Right lobe of liver (tissue), 6 donors: ENCODE data around the gene ZFP42. TPM values are rescaled to one million over a fixed set of nuclear protein-coding genes. Genes with fewer than 3 reads are reported as not detected.

Experiments
- ATAC-seq, 4 donors: fragments of 200-7000 bp; cut with Tn5 transposase; one replicate each; pipeline ENCODE4 v1.9.1; 2020; ENCODE audit warnings: mild to moderate bottlenecking in 4 of 4, moderate library complexity in 4 of 4
- DNase-seq, 3 donors: peaks; one replicate each; pipeline ENCODE4 v3.0.0-alpha.2; 2020
- H3K27ac ChIP-seq, 3 donors: fragments of 200-600 bp; one replicate each; pipeline ENCODE4 v1.8.0; 2022
- H3K27me3 ChIP-seq, 2 donors: fragments of 200-600 bp; one replicate each; pipeline ENCODE4 v1.8.0; 2022
- H3K36me3 ChIP-seq, 4 donors: fragments of 200-600 bp; sonication (generic) in 1 of 4; one replicate each; pipeline versions ENCODE4 v1.5.1 to v1.8.0; 2017 to 2022; ENCODE audit warnings: control low read depth in 1 of 4
- H3K4me1 ChIP-seq, 4 donors: fragments of 200-600 bp; sonication (generic) in 1 of 4; one replicate each; pipeline versions ENCODE4 v1.5.1 to v1.8.0; 2017 to 2022; ENCODE audit warnings: control low read depth in 1 of 4
- H3K4me3 ChIP-seq, 3 donors: fragments of 200-600 bp; one replicate each; pipeline ENCODE4 v1.8.0; 2022
- H3K9me3 ChIP-seq, 4 donors: fragments of 200-600 bp; sonication (generic) in 1 of 4; one replicate each; pipeline versions ENCODE4 v1.5.1 to v1.8.0; 2017 to 2022; ENCODE audit warnings: control low read depth in 1 of 4
- POLR2A ChIP-seq: fragments of 450-650 bp; IDR thresholded peaks from one replicate; pipeline ENCODE4 v1.6.1; 2017; ENCODE audit warnings: antibody characterized with exemption, mild to moderate bottlenecking
- WGBS: methylation state at CpG from one replicate; pipeline ENCODE4 v1.1.6; 2018; ENCODE audit warnings: low coverage, low lambda C conversion rate; ENCODE audit not compliant: insufficient coverage; ENCODE audit errors: missing lambda C conversion rate; 5-methylcytosine and 5-hydroxymethylcytosine counted together
- intact Hi-C, 2 donors: fragments of 100-400 bp; cut with DNase I; formaldehyde crosslinking; loops; one replicate each; pipeline versions ENCODE4 v1.11.2 to v1.14.1; 2022
- total RNA-seq, 6 experiments: library from RNA; depleted of rRNA in 2 of 6; stranded (reverse); fragments of >200 nt in 2 of 6; fragmentation: NEBNext Ultra II Directional in 3 of 6; extraction: Animal tissue kit (Norgen Biotek cat#: 25700) in 3 of 6; gene quantifications; one replicate each; pipeline versions ENCODE4 v1.1.0 to v1.2.4, GENCODE V29; 2016 to 2023
- TF ChIP-seq, protein P1 (sequence below), 4 donors: fragments of 200-600 bp in 3 of 4; fragments of 450-650 bp in 1 of 4; IDR thresholded peaks; one replicate each; pipeline versions ENCODE4 v1.5.1 to v1.8.0; 2016 to 2022; ENCODE audit warnings: antibody characterized with exemption in 4 of 4, mild to moderate bottlenecking in 2 of 4
- donor health status: DM: no; HTN: yes; CAD: no.
- donor health status: DM: no; HTN: no; CAD: no.
- donor health status: DM: no; HTN: no; CAD: no.
- donor health status: DM: no; HTN: yes; CAD: no.
- donor health status: DM: no; HTN: yes; CAD: no.

ZFP42 gene
- total RNA-seq, 6 experiments from 2014 or later = not detected

DNA sequence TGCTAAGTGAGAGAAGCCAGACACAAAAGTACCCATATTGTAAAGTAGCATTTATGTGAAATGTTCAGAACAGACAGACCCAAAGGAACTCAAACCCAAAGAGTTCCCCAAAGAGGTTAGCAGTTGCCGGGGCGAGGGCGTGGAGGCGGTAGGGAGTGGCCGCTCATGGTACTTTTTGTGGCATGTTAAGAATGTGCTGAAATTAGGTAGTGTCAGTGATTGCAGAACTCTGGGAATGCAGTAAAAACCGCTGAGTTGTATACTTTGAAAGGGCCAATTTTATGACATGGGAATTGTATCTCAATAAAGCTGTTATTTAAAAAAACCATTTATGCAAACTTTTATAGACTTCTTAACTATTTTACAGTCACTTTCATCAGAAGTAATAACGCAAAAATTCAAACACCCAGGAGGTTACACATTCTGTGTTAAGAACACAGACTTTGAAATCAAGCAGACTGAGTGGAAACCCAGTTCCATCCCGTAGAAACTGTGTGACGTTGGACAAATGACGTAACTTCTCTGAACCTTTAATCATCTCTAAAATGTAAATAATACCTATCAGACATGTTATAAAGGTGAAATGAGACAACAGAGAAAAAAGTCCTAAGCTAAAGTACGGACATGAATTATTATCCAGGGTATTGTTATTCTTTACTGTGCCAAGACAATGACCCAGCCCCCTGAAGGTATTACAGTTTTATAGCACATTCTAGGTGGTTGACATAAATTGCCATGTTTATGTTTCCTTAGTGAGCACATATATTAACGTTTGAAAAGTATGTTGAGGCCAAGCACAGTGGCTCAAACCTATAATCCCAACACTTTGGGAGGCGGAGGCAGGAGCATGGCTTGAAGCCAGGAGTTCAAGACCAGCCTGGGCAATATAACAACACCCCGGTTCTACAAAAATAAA lies 19.7 kb downstream of the ZFP42 start:
- H3K27ac ChIP-seq = no peak overlapping the region
- H3K9me3 ChIP-seq = no peaks in the 10 kb centered on the region
- DNase-seq (no peak), ATAC-seq (no peak)
- H3K27me3 ChIP-seq = no peaks in the 10 kb centered on the region
- no peaks in the 10 kb centered on the region for H3K36me3 ChIP-seq
- H3K4me3 ChIP-seq = no peak overlapping the region
- no peaks in the 10 kb centered on the region for H3K4me1 ChIP-seq
- intact Hi-C loops = no loop called here
- 55% methylated on average over 14 of the region's 14 CpGs for WGBS
- TF ChIP-seq POLR2A = no peak
- TF ChIP-seq, protein P1, sequence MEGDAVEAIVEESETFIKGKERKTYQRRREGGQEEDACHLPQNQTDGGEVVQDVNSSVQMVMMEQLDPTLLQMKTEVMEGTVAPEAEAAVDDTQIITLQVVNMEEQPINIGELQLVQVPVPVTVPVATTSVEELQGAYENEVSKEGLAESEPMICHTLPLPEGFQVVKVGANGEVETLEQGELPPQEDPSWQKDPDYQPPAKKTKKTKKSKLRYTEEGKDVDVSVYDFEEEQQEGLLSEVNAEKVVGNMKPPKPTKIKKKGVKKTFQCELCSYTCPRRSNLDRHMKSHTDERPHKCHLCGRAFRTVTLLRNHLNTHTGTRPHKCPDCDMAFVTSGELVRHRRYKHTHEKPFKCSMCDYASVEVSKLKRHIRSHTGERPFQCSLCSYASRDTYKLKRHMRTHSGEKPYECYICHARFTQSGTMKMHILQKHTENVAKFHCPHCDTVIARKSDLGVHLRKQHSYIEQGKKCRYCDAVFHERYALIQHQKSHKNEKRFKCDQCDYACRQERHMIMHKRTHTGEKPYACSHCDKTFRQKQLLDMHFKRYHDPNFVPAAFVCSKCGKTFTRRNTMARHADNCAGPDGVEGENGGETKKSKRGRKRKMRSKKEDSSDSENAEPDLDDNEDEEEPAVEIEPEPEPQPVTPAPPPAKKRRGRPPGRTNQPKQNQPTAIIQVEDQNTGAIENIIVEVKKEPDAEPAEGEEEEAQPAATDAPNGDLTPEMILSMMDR (IDR thresholded peaks at IDR 0.05) = no peak

DNA sequence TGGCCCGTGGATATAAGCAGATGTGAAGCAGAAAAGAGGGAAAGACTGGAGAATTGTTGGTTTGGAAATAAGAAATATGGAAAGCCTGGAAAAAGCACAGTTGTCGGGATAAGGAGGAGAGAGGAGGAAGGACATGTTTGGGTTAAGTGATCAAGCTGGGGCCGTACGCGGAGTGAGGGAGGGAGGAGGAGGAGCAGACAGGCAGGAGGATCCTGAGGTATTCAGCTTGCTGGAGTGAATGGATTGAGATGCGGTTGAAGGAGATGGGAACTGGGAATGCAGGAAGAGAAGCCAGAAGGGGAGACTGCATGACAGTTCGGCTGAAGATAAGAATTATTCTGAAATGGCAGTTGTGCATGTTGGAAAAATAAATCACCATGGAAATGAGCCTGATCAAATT lies 21.2 kb downstream of the ZFP42 start:
- no peaks in the 10 kb centered on the region for H3K4me1 ChIP-seq
- no peaks in the 10 kb centered on the region for H3K36me3 ChIP-seq
- ATAC-seq (no peak), DNase-seq (no peak)
- H3K4me3 ChIP-seq = no peak overlapping the region
- H3K9me3 ChIP-seq = no peaks in the 10 kb centered on the region
- no peak overlapping the region for H3K27ac ChIP-seq
- WGBS = 15% methylated on average over 7 of the region's 7 CpGs
- intact Hi-C loops = no loop called here
- no peaks in the 10 kb centered on the region for H3K27me3 ChIP-seq
- no peak for TF ChIP-seq POLR2A
- TF ChIP-seq, protein P1 (IDR thresholded peaks at IDR 0.05) = no peak

DNA sequence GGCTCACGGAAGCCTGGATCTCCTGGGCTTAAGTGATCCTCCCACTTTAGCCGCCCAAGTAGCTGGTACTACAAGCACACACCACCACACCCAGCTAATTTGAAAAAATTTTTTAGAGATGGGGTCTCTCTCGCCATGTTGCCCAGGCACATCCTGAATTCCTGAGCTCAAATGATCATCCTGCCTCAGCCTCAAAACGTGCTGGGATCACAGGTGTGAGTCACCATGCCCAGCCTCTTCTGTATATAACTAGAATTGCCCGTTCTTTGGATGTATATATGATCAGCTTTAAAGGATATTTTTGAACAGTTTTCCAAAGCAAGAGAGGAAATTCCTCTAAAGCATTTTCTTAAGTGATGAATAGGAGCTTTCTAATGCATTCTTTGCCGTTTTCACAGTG lies 22.7 kb downstream of the ZFP42 start:
- intact Hi-C loops = no loop called here
- H3K9me3 ChIP-seq = no peaks in the 10 kb centered on the region
- no peaks in the 10 kb centered on the region for H3K27me3 ChIP-seq
- H3K36me3 ChIP-seq = no peaks in the 10 kb centered on the region
- ATAC-seq (no peak), DNase-seq (no peak)
- no peak overlapping the region for H3K4me3 ChIP-seq
- no peak overlapping the region for H3K27ac ChIP-seq
- 32% methylated on average over 6 of the region's 6 CpGs for WGBS
- no peaks in the 10 kb centered on the region for H3K4me1 ChIP-seq
- TF ChIP-seq POLR2A = no peak
- TF ChIP-seq, protein P1 (IDR thresholded peaks at IDR 0.05) = no peak

GRCh38 chr4:188021548-188022249 lies 26.1 kb downstream of the ZFP42 start:
- H3K9me3 ChIP-seq = no peaks in the 10 kb centered on the region
- no peaks in the 10 kb centered on the region for H3K36me3 ChIP-seq
- no peaks in the 10 kb centered on the region for H3K27me3 ChIP-seq
- WGBS = 29% methylated on average over 5 of the region's 5 CpGs
- intact Hi-C loops = no loop called here
- no peaks in the 10 kb centered on the region for H3K4me1 ChIP-seq
- no peak overlapping the region for H3K4me3 ChIP-seq
- ATAC-seq (no peak), DNase-seq (no peak)
- H3K27ac ChIP-seq = no peak overlapping the region
- TF ChIP-seq, protein P1 (IDR thresholded peaks at IDR 0.05) = no peak
- TF ChIP-seq POLR2A = no peak
